HG03159 (cell line): Measurements from ENCODE around the gene BMPR1B.

ENCODE experiments used
- ATAC-seq: cut with Tn5 transposase; IDR thresholded peaks from one replicate; pipeline ENCODE4 v1.9.1; 2021; ENCODE audit warnings: mild to moderate bottlenecking, moderate library complexity; ENCODE audit not compliant: unreplicated experiment

The BMPR1B gene

GRCh38 chr4:95080969-95081368, 323.2 kb downstream of the BMPR1B start:
- no peak for ATAC-seq

- no peak for ATAC-seq
These were observed 326.8 kb downstream of the BMPR1B start for GRCh38 chr4:95084584-95084983.

- no peak for ATAC-seq
These were observed 327.5 kb downstream of the BMPR1B start for GRCh38 chr4:95085124-95085833.

GRCh38 chr4:95086551-95086950, 328.8 kb downstream of the BMPR1B start:
- no peak for ATAC-seq

GRCh38 chr4:95087657-95088455, 330.1 kb downstream of the BMPR1B start:
- ATAC-seq: no peak

- no peak for ATAC-seq
These were observed 333.5 kb downstream of the BMPR1B start for GRCh38 chr4:95091272-95091671.

- no peak for ATAC-seq
These were observed 335.0 kb downstream of the BMPR1B start for GRCh38 chr4:95092766-95093165.

- no peak for ATAC-seq
These were observed 335.7 kb downstream of the BMPR1B start for GRCh38 chr4:95093460-95093859.

GRCh38 chr4:95093936-95094929, 336.5 kb downstream of the BMPR1B start:
- ATAC-seq: no peak

- no peak for ATAC-seq
These were observed 337.7 kb downstream of the BMPR1B start for GRCh38 chr4:95095348-95095974.

- ATAC-seq: no peak
These were observed 344.5 kb downstream of the BMPR1B start for GRCh38 chr4:95102162-95102790.

- no peak for ATAC-seq
These were observed 347.4 kb downstream of the BMPR1B start for GRCh38 chr4:95105112-95105511.

GRCh38 chr4:95105983-95106382, 348.2 kb downstream of the BMPR1B start:
- ATAC-seq: no peak

- ATAC-seq: no peak
These were observed 348.7 kb downstream of the BMPR1B start for GRCh38 chr4:95106408-95106928.

GRCh38 chr4:95107004-95107403, 349.2 kb downstream of the BMPR1B start:
- no peak for ATAC-seq

- ATAC-seq: no peak
These were observed 349.9 kb downstream of the BMPR1B start for GRCh38 chr4:95107635-95108034.

- ATAC-seq: no peak
These were observed 351.2 kb downstream of the BMPR1B start for GRCh38 chr4:95108883-95109421.

- no peak for ATAC-seq
These were observed 356.8 kb downstream of the BMPR1B start for GRCh38 chr4:95114521-95114920.

- ATAC-seq: no peak
These were observed 360.7 kb downstream of the BMPR1B start for GRCh38 chr4:95118497-95118896.

- no peak for ATAC-seq
These were observed 362.7 kb downstream of the BMPR1B start for GRCh38 chr4:95120456-95120855.
